Measurements from ENCODE around the gene TMEM126A.
"Not testable (repeated sequence)": the region's sequence is repeated elsewhere in the genome, so short reads cannot be mapped to it uniquely, and the experiment has no call there.

TMEM126A gene

GRCh38 chr11:85647604-85648299 lies at the start of gene TMEM126A:
TMEM126A (plus strand) TSS chr11:85647967; CDS start chr11:85650256, 2,289 bp downstream.
- Histone ChIP-seq H3K27me3 (ENCODE audit: insufficient read depth, poor library complexity, severe bottlenecking) (no peaks in the 10 kb centered on the region), H3K4me3 (ENCODE audit: severe bottlenecking) (peak within 1 kb of the TSS; percentile 42), H3K27ac (ENCODE audit: poor library complexity, severe bottlenecking) (peak within 1 kb of the TSS; percentile 39), H3K36me3 (ENCODE audit: low read depth) (peaks cover 15% of the 10 kb centered on the region), H3K4me1 (ENCODE audit: insufficient read depth, poor library complexity, severe bottlenecking) (peaks cover 2% of the 10 kb centered on the region), H3K9me3 (ENCODE audit: severe bottlenecking) (no peaks in the 10 kb centered on the region)
- ATAC-seq (ENCODE audit: low read depth) (peak; percentile 96), DNase-seq (ENCODE audit: low spot score) (peak; percentile 79)
- TF ChIP-seq, protein P1, sequence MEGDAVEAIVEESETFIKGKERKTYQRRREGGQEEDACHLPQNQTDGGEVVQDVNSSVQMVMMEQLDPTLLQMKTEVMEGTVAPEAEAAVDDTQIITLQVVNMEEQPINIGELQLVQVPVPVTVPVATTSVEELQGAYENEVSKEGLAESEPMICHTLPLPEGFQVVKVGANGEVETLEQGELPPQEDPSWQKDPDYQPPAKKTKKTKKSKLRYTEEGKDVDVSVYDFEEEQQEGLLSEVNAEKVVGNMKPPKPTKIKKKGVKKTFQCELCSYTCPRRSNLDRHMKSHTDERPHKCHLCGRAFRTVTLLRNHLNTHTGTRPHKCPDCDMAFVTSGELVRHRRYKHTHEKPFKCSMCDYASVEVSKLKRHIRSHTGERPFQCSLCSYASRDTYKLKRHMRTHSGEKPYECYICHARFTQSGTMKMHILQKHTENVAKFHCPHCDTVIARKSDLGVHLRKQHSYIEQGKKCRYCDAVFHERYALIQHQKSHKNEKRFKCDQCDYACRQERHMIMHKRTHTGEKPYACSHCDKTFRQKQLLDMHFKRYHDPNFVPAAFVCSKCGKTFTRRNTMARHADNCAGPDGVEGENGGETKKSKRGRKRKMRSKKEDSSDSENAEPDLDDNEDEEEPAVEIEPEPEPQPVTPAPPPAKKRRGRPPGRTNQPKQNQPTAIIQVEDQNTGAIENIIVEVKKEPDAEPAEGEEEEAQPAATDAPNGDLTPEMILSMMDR (IDR thresholded peaks at IDR 0.05; ENCODE audit: poor library complexity, severe bottlenecking) = no peak

- Histone ChIP-seq H3K4me3 (ENCODE audit: severe bottlenecking) (no peak overlapping the region), H3K27me3 (ENCODE audit: insufficient read depth, poor library complexity, severe bottlenecking) (no peaks in the 10 kb centered on the region), H3K27ac (ENCODE audit: poor library complexity, severe bottlenecking) (no peak overlapping the region), H3K36me3 (ENCODE audit: low read depth) (no peaks in the 10 kb centered on the region), H3K9me3 (ENCODE audit: severe bottlenecking) (no peaks in the 10 kb centered on the region), H3K4me1 (ENCODE audit: insufficient read depth, poor library complexity, severe bottlenecking) (no peaks in the 10 kb centered on the region)
- DNase-seq (ENCODE audit: low spot score) (no peak), ATAC-seq (ENCODE audit: low read depth) (no peak)
- TF ChIP-seq, protein P1 (IDR thresholded peaks at IDR 0.05; ENCODE audit: poor library complexity, severe bottlenecking) = no peak
Observed at GRCh38 chr11:85599083-85599482, 48.7 kb upstream of the TMEM126A start.

- ATAC-seq (ENCODE audit: low read depth) (no peak), DNase-seq (ENCODE audit: low spot score) (no peak)
- Histone ChIP-seq H3K9me3 (ENCODE audit: severe bottlenecking) (no peaks in the 10 kb centered on the region), H3K36me3 (ENCODE audit: low read depth) (no peaks in the 10 kb centered on the region), H3K4me3 (ENCODE audit: severe bottlenecking) (no peak overlapping the region), H3K27ac (ENCODE audit: poor library complexity, severe bottlenecking) (no peak overlapping the region), H3K4me1 (ENCODE audit: insufficient read depth, poor library complexity, severe bottlenecking) (no peaks in the 10 kb centered on the region), H3K27me3 (ENCODE audit: insufficient read depth, poor library complexity, severe bottlenecking) (no peaks in the 10 kb centered on the region)
- TF ChIP-seq, protein P1 (IDR thresholded peaks at IDR 0.05; ENCODE audit: poor library complexity, severe bottlenecking) = no peak
Observed at GRCh38 chr11:85602526-85603213, 45.1 kb upstream of the TMEM126A start.

- H3K27ac ChIP-seq (ENCODE audit: poor library complexity, severe bottlenecking) = no peak overlapping the region
- H3K4me1 ChIP-seq (ENCODE audit: insufficient read depth, poor library complexity, severe bottlenecking) = no peaks in the 10 kb centered on the region
- no peaks in the 10 kb centered on the region for H3K36me3 ChIP-seq (ENCODE audit: low read depth)
- ATAC-seq (ENCODE audit: low read depth) (no peak), DNase-seq (ENCODE audit: low spot score) (no peak)
- no peaks in the 10 kb centered on the region for H3K27me3 ChIP-seq (ENCODE audit: insufficient read depth, poor library complexity, severe bottlenecking)
- H3K4me3 ChIP-seq (ENCODE audit: severe bottlenecking) = no peak overlapping the region
- H3K9me3 ChIP-seq (ENCODE audit: severe bottlenecking) = no peaks in the 10 kb centered on the region
- TF ChIP-seq, protein P1 (IDR thresholded peaks at IDR 0.05; ENCODE audit: poor library complexity, severe bottlenecking) = no peak
Observed at GRCh38 chr11:85603220-85603619, 44.5 kb upstream of the TMEM126A start.

DNA sequence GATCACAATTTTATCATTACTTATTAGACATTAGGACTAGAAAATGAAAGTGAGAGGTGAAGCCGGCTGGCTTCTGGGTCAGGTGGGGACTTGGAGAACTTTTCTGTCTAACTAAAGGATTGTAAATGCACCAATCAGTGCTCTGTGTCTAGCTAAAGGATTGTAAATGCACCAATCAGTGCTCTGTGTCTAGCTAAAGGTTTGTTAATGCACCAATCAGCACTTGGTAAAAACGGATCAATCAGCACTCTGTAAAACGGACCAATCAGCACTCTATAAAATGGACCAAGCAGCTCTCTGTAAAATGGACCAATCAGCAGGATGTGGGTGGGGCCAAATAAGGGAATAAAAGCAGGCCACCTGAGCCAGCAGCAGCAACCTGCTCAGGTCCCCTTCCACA lies 41.5 kb upstream of the TMEM126A start:
- not testable (repeated sequence) for ATAC-seq (ENCODE audit: low read depth); H3K27ac ChIP-seq (ENCODE audit: poor library complexity, severe bottlenecking); H3K4me3 ChIP-seq (ENCODE audit: severe bottlenecking); H3K27me3 ChIP-seq (ENCODE audit: insufficient read depth, poor library complexity, severe bottlenecking); H3K4me1 ChIP-seq (ENCODE audit: insufficient read depth, poor library complexity, severe bottlenecking); H3K9me3 ChIP-seq (ENCODE audit: severe bottlenecking); DNase-seq (ENCODE audit: low spot score); H3K36me3 ChIP-seq (ENCODE audit: low read depth)

DNA sequence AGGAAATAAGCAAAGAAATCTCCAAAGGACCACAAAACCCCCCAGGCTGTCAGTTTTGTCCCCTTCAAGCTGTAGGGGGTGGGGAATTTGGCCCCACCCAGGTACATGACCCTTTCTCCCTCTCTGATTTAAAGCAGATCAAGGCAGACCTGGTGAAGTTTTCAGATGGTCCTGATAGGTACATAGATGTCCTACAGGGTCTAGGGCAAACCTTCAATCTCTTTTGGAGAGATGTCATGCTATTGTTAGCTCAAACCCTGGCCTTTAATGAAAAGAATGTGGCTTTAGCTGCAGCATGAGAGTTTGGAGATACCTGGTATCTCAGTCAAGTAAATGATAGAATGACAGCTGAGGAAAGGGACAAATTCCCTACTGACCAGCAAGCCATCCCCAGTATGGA lies 39.1 kb upstream of the TMEM126A start:
- H3K9me3 ChIP-seq (ENCODE audit: severe bottlenecking); DNase-seq (ENCODE audit: low spot score); H3K27me3 ChIP-seq (ENCODE audit: insufficient read depth, poor library complexity, severe bottlenecking); H3K36me3 ChIP-seq (ENCODE audit: low read depth); ATAC-seq (ENCODE audit: low read depth); H3K4me1 ChIP-seq (ENCODE audit: insufficient read depth, poor library complexity, severe bottlenecking); H3K4me3 ChIP-seq (ENCODE audit: severe bottlenecking); H3K27ac ChIP-seq (ENCODE audit: poor library complexity, severe bottlenecking): not testable (repeated sequence)

DNA sequence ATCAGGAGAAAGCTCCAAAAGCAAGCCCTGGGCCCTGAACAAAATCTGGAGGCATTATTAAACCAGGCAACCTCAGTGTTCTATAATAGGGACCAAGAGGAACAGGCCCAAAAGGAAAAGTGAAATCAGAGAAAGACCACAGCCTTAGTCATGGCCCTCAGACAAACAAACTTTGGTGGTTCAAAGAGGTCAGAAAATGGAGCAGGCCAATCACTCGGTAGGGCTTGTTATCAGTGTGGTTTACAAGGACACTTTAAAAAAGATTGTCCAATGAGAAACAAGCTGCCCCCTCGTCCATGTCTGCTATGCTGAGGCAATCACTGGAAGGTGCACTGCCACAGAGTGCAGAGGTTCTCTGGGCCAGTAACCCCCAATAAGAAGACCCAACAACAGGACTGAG lies 38.5 kb upstream of the TMEM126A start:
- H3K4me3 ChIP-seq (ENCODE audit: severe bottlenecking); ATAC-seq (ENCODE audit: low read depth); DNase-seq (ENCODE audit: low spot score); H3K27me3 ChIP-seq (ENCODE audit: insufficient read depth, poor library complexity, severe bottlenecking); H3K4me1 ChIP-seq (ENCODE audit: insufficient read depth, poor library complexity, severe bottlenecking); H3K9me3 ChIP-seq (ENCODE audit: severe bottlenecking); H3K36me3 ChIP-seq (ENCODE audit: low read depth); H3K27ac ChIP-seq (ENCODE audit: poor library complexity, severe bottlenecking): not testable (repeated sequence)

DNA sequence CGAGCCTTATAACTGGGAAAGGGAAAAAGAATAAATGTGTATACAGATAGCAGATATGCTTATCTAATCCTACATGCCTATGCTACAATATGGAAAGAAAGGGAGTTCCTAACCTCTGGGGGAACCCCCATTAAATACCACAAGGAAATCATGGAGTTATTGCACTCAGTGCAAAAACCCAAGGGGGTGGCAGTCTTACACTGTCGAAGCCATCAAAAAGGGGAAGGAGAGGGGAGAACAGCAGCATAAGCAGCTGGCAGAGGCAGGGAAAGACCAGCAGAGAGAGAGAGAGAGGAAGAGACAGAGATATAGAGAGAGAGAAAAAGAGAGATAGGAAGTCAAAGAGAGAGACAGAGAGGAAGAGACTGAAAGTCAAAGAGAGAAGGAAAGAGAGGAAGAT lies 36.1 kb upstream of the TMEM126A start:
- not testable (repeated sequence) for DNase-seq (ENCODE audit: low spot score); H3K4me3 ChIP-seq (ENCODE audit: severe bottlenecking); H3K4me1 ChIP-seq (ENCODE audit: insufficient read depth, poor library complexity, severe bottlenecking); H3K27me3 ChIP-seq (ENCODE audit: insufficient read depth, poor library complexity, severe bottlenecking); H3K27ac ChIP-seq (ENCODE audit: poor library complexity, severe bottlenecking); H3K36me3 ChIP-seq (ENCODE audit: low read depth); ATAC-seq (ENCODE audit: low read depth); H3K9me3 ChIP-seq (ENCODE audit: severe bottlenecking)

Data from RWPE2 (cell line).